ENCODE results near the gene GNAT2.

GNAT2 gene

GRCh38 chr1:109598655-109599054 lies 20.8 kb downstream of the GNAT2 start:
- Histone ChIP-seq H3K36me3 (ENCODE audit: insufficient read depth, insufficient read length, low read length) (peaks cover 28% of the 10 kb centered on the region), H3K9ac (ENCODE audit: insufficient read length, low read depth) (no peak overlapping the region), H3K4me3 (ENCODE audit: insufficient read length, low read depth) (no peak overlapping the region), H3K27me3 (ENCODE audit: insufficient read depth, insufficient read length) (no peaks in the 10 kb centered on the region), H3K9me3 (ENCODE audit: insufficient read depth, low read length) (no peaks in the 10 kb centered on the region), H3K4me1 (ENCODE audit: insufficient read depth, insufficient read length) (no peaks in the 10 kb centered on the region)
- no peak for TF ChIP-seq ZNF274 (IDR thresholded peaks at IDR 0.05; ENCODE audit: low read depth, low read length)
- no peak for TF ChIP-seq YY1 (IDR thresholded peaks at IDR 0.05; ENCODE audit: insufficient read depth, insufficient read length)
- no peak for TF ChIP-seq SUZ12 (IDR thresholded peaks at IDR 0.05; ENCODE audit: extremely low read depth, insufficient read depth, insufficient read length)
- DNase-seq (ENCODE audit: low read depth, low spot score), result no peak

- no peak for DNase-seq (ENCODE audit: low read depth, low spot score)
- H3K4me1 ChIP-seq (ENCODE audit: insufficient read depth, insufficient read length), result no peaks in the 10 kb centered on the region
- H3K27me3 ChIP-seq (ENCODE audit: insufficient read depth, insufficient read length), result no peaks in the 10 kb centered on the region
- H3K9me3 ChIP-seq (ENCODE audit: insufficient read depth, low read length), result no peaks in the 10 kb centered on the region
- H3K36me3 ChIP-seq (ENCODE audit: insufficient read depth, insufficient read length, low read length), result peaks cover 32% of the 10 kb centered on the region
- no peak overlapping the region for H3K9ac ChIP-seq (ENCODE audit: insufficient read length, low read depth)
- H3K4me3 ChIP-seq (ENCODE audit: insufficient read length, low read depth), result no peak overlapping the region
- TF ChIP-seq YY1 (IDR thresholded peaks at IDR 0.05; ENCODE audit: insufficient read depth, insufficient read length), result no peak
- no peak for TF ChIP-seq ZNF274 (IDR thresholded peaks at IDR 0.05; ENCODE audit: low read depth, low read length)
- TF ChIP-seq SUZ12 (IDR thresholded peaks at IDR 0.05; ENCODE audit: extremely low read depth, insufficient read depth, insufficient read length), result no peak
Observed at GRCh38 chr1:109598156-109598555, 21.3 kb downstream of the GNAT2 start.

- Histone ChIP-seq H3K4me1 (ENCODE audit: insufficient read depth, insufficient read length) (no peaks in the 10 kb centered on the region), H3K36me3 (ENCODE audit: insufficient read depth, insufficient read length, low read length) (peaks cover 58% of the 10 kb centered on the region), H3K9ac (ENCODE audit: insufficient read length, low read depth) (no peak overlapping the region), H3K9me3 (ENCODE audit: insufficient read depth, low read length) (no peaks in the 10 kb centered on the region), H3K4me3 (ENCODE audit: insufficient read length, low read depth) (no peak overlapping the region), H3K27me3 (ENCODE audit: insufficient read depth, insufficient read length) (no peaks in the 10 kb centered on the region)
- TF ChIP-seq ZNF274 (IDR thresholded peaks at IDR 0.05; ENCODE audit: low read depth, low read length) (no peak), SUZ12 (IDR thresholded peaks at IDR 0.05; ENCODE audit: extremely low read depth, insufficient read depth, insufficient read length) (no peak), YY1 (IDR thresholded peaks at IDR 0.05; ENCODE audit: insufficient read depth, insufficient read length) (no peak)
- no peak for DNase-seq (ENCODE audit: low read depth, low spot score)
Observed at GRCh38 chr1:109595531-109595930, 23.9 kb downstream of the GNAT2 start.

GRCh38 chr1:109592916-109593315 lies 26.5 kb downstream of the GNAT2 start:
- no peaks in the 10 kb centered on the region for H3K4me1 ChIP-seq (ENCODE audit: insufficient read depth, insufficient read length)
- peaks cover 77% of the 10 kb centered on the region for H3K36me3 ChIP-seq (ENCODE audit: insufficient read depth, insufficient read length, low read length)
- no peak overlapping the region for H3K4me3 ChIP-seq (ENCODE audit: insufficient read length, low read depth)

GRCh38 chr1:109589679-109590078 lies 29.7 kb downstream of the GNAT2 start:
- Histone ChIP-seq H3K27me3 (ENCODE audit: insufficient read depth, insufficient read length) (no peaks in the 10 kb centered on the region), H3K9ac (ENCODE audit: insufficient read length, low read depth) (no peak overlapping the region), H3K9me3 (ENCODE audit: insufficient read depth, low read length) (no peaks in the 10 kb centered on the region), H3K4me1 (ENCODE audit: insufficient read depth, insufficient read length) (no peaks in the 10 kb centered on the region), H3K36me3 (ENCODE audit: insufficient read depth, insufficient read length, low read length) (peaks cover 92% of the 10 kb centered on the region), H3K4me3 (ENCODE audit: insufficient read length, low read depth) (no peak overlapping the region)
- DNase-seq (ENCODE audit: low read depth, low spot score), result no peak
- TF ChIP-seq SUZ12 (IDR thresholded peaks at IDR 0.05; ENCODE audit: extremely low read depth, insufficient read depth, insufficient read length), result no peak
- TF ChIP-seq ZNF274 (IDR thresholded peaks at IDR 0.05; ENCODE audit: low read depth, low read length), result no peak
- no peak for TF ChIP-seq YY1 (IDR thresholded peaks at IDR 0.05; ENCODE audit: insufficient read depth, insufficient read length)

More at GRCh38 chr1:109592916-109593315, 26.5 kb downstream of the GNAT2 start:
- TF ChIP-seq YY1 (IDR thresholded peaks at IDR 0.05; ENCODE audit: insufficient read depth, insufficient read length), result no peak
- TF ChIP-seq SUZ12 (IDR thresholded peaks at IDR 0.05; ENCODE audit: extremely low read depth, insufficient read depth, insufficient read length), result no peak
- TF ChIP-seq ZNF274 (IDR thresholded peaks at IDR 0.05; ENCODE audit: low read depth, low read length), result no peak
- no peak overlapping the region for H3K9ac ChIP-seq (ENCODE audit: insufficient read length, low read depth)
- no peak for DNase-seq (ENCODE audit: low read depth, low spot score)
- no peaks in the 10 kb centered on the region for H3K9me3 ChIP-seq (ENCODE audit: insufficient read depth, low read length)
- H3K27me3 ChIP-seq (ENCODE audit: insufficient read depth, insufficient read length), result no peaks in the 10 kb centered on the region

- H3K36me3 ChIP-seq (ENCODE audit: insufficient read depth, insufficient read length, low read length), result peaks cover 93% of the 10 kb centered on the region
- H3K4me1 ChIP-seq (ENCODE audit: insufficient read depth, insufficient read length), result no peaks in the 10 kb centered on the region
- DNase-seq (ENCODE audit: low read depth, low spot score), result no peak
- no peak overlapping the region for H3K4me3 ChIP-seq (ENCODE audit: insufficient read length, low read depth)
- no peaks in the 10 kb centered on the region for H3K27me3 ChIP-seq (ENCODE audit: insufficient read depth, insufficient read length)
- no peak overlapping the region for H3K9ac ChIP-seq (ENCODE audit: insufficient read length, low read depth)
- no peak for TF ChIP-seq SUZ12 (IDR thresholded peaks at IDR 0.05; ENCODE audit: extremely low read depth, insufficient read depth, insufficient read length)
- TF ChIP-seq YY1 (IDR thresholded peaks at IDR 0.05; ENCODE audit: insufficient read depth, insufficient read length), result no peak
- no peak for TF ChIP-seq ZNF274 (IDR thresholded peaks at IDR 0.05; ENCODE audit: low read depth, low read length)
- no peaks in the 10 kb centered on the region for H3K9me3 ChIP-seq (ENCODE audit: insufficient read depth, low read length)
Observed at GRCh38 chr1:109589177-109589576, 30.2 kb downstream of the GNAT2 start.

- Histone ChIP-seq H3K9ac (ENCODE audit: insufficient read length, low read depth) (no peak overlapping the region), H3K36me3 (ENCODE audit: insufficient read depth, insufficient read length, low read length) (peaks cover 87% of the 10 kb centered on the region), H3K4me1 (ENCODE audit: insufficient read depth, insufficient read length) (no peaks in the 10 kb centered on the region), H3K4me3 (ENCODE audit: insufficient read length, low read depth) (no peak overlapping the region), H3K9me3 (ENCODE audit: insufficient read depth, low read length) (no peaks in the 10 kb centered on the region), H3K27me3 (ENCODE audit: insufficient read depth, insufficient read length) (no peaks in the 10 kb centered on the region)
- no peak for DNase-seq (ENCODE audit: low read depth, low spot score)
- TF ChIP-seq YY1 (IDR thresholded peaks at IDR 0.05; ENCODE audit: insufficient read depth, insufficient read length) (no peak), ZNF274 (IDR thresholded peaks at IDR 0.05; ENCODE audit: low read depth, low read length) (no peak), SUZ12 (IDR thresholded peaks at IDR 0.05; ENCODE audit: extremely low read depth, insufficient read depth, insufficient read length) (no peak)
Observed at GRCh38 chr1:109586055-109586454, 33.4 kb downstream of the GNAT2 start.

Measured in NT2/D1 (cell line).